Transverse colon (tissue), 3 donors: ENCODE measurements around the gene MEPCE.

ENCODE experiments used
- CTCF ChIP-seq, 5 experiments: fragments of 200-600 bp in 3 of 5; fragments of 450-650 bp in 2 of 5; sonication (generic) in 3 of 5; IDR thresholded peaks; 1 replicate in 2 of 5; 2 replicates in 3 of 5; pipeline ENCODE4 v1.5.1; 2016 to 2017; ENCODE audit warnings: antibody characterized with exemption in 5 of 5, inconsistent platforms in 3 of 5, mild to moderate bottlenecking in 2 of 5, moderate library complexity in 1 of 5
- EP300 ChIP-seq: sonication (generic); formaldehyde crosslinking; IDR thresholded peaks from one replicate; pipeline ENCODE4 v1.6.1; 2017; ENCODE audit warnings: antibody characterized with exemption, low read depth
- POLR2A ChIP-seq: fragments of 450-650 bp; IDR thresholded peaks from one replicate; pipeline ENCODE4 v1.6.1; 2016; ENCODE audit warnings: antibody characterized with exemption, mild to moderate bottlenecking, moderate library complexity

GRCh38 chr7:100455206-100455605 lies 25.6 kb downstream of the MEPCE start:
- TF ChIP-seq CTCF (IDR thresholded peaks at IDR 0.05) (no peak), POLR2A (no peak), EP300 (no peak)
